DMS79 treated with DMSO at 0.1 percent for 48 hours (cell line): ENCODE measurements around the gene IFIT2.
"Not testable (repeated sequence)": the region's sequence is repeated elsewhere in the genome, so short reads cannot be mapped to it uniquely, and the experiment has no call there.

Source experiments
- DNase-seq: peaks from one replicate; lab custom pipeline; 2025; lab: John Stamatoyannopoulos, UW

IFIT2 gene, protein sequence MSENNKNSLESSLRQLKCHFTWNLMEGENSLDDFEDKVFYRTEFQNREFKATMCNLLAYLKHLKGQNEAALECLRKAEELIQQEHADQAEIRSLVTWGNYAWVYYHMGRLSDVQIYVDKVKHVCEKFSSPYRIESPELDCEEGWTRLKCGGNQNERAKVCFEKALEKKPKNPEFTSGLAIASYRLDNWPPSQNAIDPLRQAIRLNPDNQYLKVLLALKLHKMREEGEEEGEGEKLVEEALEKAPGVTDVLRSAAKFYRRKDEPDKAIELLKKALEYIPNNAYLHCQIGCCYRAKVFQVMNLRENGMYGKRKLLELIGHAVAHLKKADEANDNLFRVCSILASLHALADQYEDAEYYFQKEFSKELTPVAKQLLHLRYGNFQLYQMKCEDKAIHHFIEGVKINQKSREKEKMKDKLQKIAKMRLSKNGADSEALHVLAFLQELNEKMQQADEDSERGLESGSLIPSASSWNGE

DNA sequence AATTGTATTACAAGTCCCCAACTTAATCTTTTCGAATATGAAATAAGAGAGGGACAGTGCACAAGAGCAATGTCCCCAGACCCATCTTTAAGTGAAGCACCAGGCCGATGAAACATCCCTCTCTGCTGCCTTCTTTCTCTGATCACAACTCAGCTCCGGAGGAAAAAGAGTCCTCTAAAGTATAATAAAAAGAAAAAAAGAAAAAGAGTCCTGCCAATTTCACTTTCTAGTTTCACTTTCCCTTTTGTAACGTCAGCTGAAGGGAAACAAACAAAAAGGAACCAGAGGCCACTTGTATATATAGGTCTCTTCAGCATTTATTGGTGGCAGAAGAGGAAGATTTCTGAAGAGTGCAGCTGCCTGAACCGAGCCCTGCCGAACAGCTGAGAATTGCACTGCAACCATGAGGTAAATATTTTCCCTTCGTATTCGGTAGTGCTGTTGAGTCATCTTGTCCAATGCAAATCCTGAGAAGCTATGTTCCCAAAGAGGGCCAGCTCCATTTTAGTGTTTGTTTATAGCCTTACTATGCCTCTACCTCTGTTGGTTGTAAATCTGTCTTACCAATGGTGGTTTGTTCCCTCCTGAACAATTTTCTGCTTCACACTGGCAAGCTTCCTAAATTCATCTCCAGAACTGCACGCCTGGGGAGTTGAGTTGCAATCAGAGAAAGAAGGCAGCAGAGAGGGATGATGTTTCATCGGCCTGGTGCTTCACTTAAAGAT is at the start of gene IFIT2:
TSS of gene IFIT2 (plus strand) at position 326 of the 725 bp plus-strand sequence. CDS start at position 404, 78 bp downstream.
- DNase-seq: peak; percentile 62

DNA sequence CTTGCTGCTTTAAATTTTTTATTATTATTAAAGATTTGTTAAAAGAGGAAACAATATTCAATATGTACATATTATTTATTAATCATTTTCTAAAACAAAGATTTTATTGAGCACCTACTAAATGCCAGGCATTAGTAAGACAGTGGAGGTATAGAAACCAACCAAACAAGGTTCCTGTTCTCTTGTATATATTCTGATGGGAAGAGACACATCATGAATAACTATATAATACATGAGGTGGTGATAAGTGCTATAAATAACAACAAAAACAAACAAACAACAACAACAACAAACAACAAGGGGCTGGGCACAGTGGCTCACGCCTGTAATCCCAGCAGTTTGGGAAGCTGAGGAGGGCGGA is 49.6 kb upstream of the IFIT2 start:
- DNase-seq: no peak

DNA sequence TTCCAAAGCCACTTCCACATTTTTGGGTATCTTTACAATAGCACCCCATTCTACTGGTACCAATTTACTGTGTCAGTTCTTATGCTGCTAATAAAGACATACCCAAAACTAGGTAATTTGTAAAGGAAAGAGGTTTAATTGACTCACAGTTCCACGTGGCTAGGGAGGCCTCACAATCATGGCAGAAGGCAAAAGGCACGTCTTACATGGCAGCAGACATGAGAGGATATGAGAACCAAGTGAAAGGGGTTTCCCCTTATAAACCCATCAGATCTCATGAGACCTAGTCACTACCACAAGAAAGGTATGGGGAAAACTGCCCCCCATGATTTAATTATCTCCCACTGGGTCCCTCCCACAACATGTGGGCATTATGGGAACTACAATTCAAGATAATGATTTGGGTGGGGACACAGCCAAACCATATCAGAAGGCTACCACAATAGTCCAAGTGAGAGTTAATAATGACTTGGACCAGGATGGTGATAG is 46.7 kb upstream of the IFIT2 start:
- DNase-seq: not testable (repeated sequence)

DNA sequence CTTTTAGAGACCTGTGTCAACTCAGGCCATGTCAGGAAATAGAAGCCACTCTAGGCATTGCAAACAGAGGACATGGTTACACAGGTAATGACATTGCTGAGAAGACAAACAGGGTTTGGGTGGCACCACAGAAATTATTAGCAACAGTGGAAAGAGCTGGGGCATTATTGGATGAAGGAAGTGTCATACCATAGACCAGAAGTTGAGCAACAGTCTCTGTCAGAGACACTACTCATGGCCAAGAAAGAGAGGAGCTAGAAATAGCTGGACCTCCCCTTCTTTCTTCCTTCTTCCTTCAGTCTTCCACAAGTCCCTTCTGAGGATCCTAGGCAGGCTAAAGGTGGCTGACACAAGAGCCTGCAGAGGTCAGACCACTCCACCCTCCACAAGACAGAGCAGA is 46.1 kb upstream of the IFIT2 start:
- no peak for DNase-seq

DNA sequence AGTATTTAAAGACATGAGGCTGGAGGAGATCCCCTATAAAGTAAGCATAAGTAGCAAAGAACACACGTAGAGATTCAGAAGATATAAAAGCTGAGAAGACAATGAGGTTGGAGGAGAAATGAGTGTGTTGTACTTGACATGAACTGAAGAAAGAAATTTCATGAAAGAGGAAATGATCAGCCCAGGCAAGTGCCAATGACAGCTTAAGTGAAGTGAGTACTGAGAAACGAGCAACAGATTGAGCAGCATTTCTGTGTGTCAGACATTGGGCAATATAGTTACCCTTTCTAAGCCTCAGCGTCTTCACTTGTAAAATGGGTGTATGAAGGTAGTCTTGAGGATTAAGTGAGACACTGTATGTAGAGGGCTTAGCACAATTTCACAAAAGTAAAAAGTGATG is 45.5 kb upstream of the IFIT2 start:
- no peak for DNase-seq

DNA sequence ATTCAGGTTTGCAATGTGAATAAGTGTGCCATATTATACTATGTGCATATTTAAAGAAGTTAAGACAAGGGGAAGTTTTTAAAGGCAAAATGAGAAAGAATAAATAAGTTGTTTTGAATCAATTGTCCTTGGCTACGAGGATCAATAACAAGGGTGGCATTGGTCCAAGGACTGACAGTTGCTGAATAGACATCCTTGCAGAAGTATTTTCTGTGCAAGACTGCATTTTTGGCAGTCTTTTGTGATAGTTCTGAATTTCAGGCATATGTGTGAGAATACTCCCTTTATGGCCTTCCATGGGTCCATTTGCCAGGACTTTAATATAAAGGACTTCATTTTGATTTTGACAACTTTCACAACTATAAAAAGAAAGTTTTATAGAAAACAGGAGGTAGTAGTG is 44.9 kb upstream of the IFIT2 start:
- no peak for DNase-seq

DNA sequence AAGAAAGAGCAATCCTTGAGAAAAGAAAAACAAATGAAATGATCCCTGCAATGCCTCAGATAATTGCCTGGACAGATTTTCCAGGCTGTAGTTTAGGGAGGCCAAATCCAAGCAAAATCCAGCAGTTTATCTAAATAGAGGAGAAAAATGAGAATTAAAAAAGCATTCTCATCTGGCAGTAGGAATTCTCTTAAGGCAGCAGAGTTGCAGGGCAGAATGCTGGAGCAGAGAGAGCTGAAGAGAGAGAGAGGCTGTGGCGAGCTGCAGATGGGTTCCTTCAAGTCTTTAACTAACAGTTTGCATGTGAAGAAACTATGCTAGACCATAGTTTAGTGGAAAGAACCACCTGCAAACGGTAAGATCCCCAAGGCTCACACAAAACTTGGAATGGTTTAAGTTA is 44.3 kb upstream of the IFIT2 start:
- DNase-seq: no peak

DNA sequence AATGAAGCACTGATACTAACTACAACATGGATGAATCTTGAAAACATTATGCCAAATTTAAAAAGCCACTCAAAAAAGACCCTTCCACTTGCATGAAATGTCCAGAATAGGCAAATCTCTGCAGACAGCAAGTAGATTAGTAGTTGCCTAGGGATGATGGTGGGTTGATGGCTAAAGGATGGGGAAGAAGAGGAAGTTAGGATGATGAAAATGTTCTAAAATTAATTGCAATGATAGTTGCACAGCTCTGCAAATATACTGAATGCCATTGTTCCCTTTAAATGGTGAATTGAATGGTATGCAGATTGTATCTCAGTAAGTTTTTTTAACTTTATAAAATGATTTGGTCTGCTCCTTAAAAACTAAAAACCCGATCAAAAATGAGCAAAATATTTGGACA is 43.0 kb upstream of the IFIT2 start:
- no peak for DNase-seq

DNA sequence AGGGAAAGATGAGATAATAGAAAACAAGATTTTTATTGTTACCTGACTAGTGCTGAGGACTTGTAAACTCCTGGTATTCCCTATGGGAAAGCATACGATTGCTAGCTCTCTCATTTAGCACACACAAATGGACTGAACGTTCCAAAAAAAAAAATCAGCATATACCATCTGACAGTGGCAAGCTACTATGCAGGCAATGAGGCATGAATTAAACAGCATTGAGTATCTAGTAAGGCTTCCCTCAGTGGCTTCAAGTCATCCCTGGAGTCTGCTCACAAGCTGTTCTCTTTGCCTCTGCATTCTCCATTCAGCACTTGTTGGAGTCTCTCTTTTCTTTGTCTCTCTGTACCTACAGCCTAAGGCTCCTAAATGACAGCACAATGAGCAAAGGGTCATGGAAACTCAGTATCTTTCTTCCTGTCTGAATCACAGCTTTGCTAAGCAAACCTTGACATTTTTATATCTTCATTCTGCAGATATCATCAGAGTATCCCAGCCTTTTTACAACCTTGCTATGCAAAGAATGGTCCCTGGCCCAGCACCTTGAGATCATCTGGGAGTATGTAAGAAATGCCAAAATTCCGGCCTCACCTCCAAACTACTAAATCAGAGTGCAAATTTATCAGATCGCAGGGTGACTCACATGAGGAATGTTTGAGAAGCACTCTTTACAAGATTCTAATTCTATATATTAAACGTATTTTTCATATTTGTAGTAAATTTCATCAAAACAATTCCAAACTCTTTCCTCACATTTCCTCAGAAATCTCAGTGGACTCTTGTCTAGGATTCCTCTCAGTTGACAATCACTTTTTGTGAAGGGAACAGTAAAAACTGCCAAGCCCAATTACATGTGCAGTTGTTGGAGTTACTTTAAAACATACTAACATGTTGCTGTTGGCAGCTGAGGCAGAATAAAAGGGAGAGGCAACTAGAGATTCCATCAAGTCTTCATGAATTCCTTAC is 39.5 kb upstream of the IFIT2 start:
- no peak for DNase-seq

DNA sequence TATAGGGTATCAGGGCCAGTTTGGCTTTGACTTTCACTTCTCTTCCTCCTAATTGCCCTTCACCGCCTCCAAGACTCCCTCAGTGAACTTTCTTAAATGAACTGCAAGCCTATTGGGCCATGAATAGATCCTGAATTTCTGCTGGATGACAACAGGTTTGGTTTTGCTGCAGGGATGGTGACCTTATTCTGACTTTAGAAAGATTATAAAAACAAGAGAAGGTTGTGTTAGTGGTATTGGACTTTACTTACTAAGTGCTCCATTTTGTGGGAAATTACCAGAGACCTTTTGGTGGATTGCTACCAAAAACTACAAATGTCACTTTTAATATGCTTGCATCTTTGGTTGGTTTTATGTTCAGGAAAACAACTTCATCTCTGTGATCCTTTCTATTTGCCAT is 38.8 kb upstream of the IFIT2 start:
- DNase-seq: no peak

DNA sequence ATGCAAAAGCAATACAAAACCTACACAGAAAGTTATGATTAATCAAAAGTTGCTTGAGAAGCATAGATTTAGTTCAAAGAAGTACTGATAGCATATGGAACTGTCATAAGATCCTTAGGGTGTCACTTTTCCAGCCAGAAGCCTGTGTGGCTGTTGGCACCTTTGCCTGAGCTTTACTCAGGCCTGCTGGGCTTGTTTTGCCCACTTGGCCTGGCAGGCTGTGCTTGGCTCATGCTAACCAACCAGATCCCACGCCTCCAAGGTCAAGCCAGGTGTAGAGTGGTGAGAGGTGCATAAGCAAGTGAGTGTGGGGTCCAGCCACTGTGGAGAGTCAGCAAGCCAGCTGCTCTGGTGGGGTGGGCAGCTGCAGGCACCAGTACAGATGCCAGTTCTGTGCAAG is 38.3 kb upstream of the IFIT2 start:
- DNase-seq: no peak

DNA sequence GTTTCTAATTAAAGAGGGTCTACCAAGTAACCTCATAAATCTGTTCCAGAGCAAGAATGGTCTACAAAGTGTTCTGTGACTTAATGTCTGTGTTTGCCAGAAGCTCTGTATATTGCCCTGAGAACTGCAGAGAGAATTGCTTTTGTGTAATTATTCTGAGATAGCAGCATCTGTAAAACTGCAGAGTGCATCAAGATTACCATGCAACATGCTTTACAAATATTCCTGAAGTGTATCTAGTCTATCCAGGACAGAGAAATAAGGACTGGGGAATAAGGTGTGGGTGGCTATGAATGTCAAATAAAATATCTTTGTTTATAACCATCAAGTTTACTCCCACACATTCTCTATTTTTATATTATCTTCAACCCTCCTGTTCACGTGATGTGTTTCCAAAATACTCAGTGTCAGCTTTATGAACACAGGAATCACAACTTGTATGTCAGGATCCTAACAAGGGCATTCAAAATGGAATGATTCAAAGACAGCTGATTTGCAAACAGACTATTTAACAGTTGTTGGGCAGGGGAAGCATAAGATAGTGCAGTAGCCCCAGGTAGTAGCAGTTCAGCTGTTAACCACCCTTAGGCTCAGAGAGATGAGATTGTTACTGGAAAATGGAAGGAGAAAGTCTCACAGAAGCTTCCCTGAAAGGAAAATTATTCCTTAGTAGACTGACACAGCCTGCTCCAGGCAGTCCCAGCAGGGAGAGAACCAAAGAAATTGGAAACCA is 35.0 kb upstream of the IFIT2 start:
- DNase-seq: no peak

DNA sequence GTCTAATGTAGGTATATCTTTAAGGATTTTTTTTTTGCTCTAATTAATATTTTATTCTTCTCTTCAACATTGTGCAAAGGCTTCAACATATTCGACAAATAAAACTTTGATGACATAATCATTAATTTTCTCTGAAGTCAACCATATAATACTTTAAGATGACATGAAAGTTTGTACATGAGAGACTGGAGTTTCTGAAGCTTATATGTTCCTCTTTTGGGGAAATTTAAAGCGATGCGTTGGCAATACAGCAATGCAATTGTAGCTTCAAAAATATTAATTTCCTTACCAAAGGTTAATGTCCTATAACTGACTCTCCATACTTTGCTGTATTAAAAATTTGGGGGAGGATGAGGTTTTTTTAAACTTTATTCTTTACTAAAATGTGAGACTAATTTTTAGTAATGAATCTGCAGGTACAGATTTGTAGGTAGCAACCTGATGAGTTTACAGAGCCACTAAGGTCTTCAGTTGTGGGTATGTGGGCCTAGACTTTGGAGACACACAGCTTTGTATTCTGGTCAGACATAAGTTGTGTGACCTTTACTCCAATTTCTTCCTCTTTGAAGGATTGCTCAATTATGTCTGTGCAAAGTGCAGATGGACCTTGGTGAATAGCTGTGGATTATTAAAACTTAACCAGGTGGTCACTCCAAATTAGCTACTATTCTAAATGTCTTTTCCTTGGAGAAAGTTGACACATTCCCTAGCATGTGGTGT is 32.3 kb upstream of the IFIT2 start:
- DNase-seq: no peak

DNA sequence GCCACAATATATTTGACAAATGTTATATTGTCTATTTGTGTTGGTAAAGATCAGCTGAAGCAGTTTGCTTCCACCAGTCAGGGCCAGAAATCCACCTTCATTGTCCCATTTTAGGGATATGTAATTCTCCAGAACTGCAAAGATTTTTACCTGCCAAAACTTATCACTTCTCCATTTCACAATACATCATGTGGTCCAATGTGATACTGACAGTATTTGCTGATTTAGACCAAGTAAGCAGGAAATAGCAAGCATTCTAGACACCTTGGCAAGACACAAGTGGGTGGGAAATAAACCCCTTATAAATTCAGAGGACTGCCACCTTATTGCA is 31.7 kb upstream of the IFIT2 start:
- DNase-seq: no peak

DNA sequence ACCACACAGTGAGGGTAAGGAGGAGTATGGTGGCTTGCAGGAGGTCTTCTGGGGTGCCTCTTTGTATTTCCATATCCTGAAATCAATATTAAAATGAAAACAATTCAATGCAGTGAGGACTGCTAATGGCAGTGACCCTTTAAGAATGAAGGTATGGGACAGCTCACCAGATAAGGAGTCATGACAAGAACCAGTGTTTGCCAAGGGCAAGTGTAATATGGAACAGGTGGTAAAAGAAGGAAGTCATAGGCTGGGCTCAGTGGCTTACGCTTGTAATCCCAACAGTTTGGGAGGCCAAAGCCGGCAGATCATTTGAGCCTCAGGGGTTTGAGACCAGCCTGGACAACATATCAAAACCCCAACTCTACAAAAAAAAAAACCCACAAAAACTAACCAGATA is 30.3 kb upstream of the IFIT2 start:
- no peak for DNase-seq

DNA sequence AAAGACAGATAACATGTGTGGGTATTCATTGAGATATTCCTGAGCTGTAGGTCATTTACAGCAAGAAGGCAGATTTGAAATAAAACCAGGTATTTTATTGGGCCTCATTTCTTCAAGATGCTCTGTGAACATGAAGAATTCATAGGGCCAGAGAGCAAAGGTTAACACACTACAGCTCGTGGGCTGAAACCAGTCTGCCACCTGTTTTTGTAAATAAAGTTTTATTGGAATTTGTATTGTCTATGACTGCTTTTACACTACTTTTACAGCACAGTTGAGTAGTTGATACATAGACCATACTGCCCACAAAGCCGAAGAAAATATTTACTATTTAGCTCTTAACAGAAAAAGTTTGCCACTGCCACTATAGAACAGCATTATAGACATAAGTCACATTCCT is 28.2 kb upstream of the IFIT2 start:
- DNase-seq: no peak

DNA sequence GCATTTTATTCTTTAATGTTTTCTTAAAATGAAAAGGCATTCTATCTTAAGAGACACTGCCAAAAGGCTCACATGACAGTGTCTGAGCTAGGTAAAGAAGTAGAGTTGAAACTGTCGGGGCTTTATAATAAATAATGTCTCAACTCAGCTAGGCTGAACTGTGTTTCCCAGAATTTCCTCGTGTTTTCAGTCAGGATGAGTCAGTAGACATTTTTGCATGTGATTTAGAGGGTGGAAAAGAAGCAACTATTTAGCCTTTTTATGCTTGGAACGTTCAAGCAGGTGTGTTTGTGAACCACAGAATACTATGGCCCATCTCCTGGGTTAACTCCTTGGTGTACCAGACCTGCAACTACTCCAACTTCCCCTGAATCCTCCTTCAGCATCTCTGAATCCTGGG is 26.9 kb upstream of the IFIT2 start:
- no peak for DNase-seq

DNA sequence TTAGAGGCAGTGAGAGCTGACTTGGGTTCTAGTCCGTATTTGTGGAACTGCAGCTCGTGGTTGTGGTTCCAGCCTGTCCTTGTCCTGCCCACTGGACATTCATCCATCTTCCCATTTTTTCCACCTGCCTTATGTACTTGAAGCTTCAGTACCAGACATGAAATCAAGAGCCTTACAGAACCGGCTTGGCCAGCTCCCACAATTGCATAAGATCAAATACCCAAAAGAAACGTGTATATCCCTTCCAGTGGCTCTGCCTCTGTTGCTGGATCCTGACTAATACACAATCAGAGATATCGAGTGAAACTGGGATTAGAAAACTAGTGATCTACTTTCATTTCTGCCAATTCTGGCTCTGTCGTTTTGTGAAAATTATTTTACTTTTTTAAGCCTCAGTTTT is 26.5 kb upstream of the IFIT2 start:
- DNase-seq: no peak

DNA sequence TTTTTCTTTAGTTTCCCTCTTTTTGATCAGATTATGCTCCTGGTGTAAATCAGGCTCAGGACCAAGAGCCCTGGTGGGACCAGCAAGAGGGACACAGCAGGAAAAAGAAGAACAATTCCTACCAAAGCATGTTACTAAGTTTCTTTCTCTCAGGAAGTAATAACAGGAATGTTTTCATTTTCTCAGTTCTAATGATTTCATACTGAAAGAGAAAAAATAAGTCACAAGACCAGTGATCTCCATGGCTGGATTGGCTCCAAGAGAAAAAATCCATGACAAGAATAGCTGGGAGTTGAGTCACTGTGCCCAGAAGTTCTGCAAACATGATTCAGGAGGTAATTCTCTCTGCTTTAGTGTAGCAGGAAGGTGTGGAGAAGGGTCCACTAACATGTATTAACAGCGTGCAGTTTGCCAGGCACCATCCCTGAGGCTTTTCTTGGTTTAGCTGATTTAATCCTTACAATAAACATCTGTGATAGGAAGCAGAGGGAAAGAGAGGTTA is 23.8 kb upstream of the IFIT2 start:
- DNase-seq: no peak

DNA sequence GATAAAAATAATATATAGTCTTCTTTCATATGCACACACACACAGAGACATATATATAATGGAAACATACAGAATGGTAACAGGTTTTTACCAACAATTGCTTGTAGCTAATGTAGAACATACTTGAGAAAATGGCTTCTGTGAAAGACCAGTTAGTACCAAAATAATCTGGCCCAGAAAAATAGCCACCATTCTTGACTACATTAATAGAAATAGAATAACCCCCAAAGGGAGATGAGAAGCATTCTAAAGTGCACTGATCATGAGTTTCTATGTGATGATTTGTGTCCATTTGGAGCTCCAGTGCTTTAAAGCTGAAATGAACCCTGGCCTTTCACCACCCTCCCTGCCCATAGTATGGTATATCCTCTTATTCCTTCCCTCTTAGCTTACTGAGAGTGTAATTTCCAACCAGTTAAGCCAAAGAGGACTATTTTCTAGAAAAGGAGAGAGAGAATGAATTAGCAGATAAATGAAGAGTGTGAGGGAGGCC is 22.9 kb upstream of the IFIT2 start:
- no peak for DNase-seq

DNA sequence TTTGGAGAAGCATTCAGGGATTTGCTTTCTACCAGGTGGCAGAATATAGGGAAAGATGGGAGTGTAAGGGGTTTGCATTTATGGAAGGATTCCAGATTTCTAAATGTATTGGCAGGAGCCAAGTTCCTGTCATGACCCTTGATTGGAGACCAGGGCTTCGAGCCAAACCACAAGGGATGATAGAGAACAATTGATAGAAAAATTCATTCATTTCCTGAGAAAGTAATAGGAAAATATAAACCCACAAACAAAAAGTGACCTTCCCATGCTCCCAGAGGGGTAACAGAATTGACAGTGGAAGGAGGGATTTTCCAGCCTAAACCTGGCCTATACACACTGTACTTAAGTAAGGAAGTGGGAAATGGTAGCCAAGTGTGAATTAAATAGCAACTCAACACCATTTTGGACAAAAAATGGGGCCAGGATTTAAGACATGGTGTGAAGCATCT is 22.4 kb upstream of the IFIT2 start:
- DNase-seq: no peak
